HEK293 (cell line): ENCODE results near the gene CSNK1E.

Source experiments
- ATF2 ChIP-seq: fragments of 450-650 bp; formaldehyde crosslinking; IDR thresholded peaks from 2 replicates; pipeline ENCODE4 v1.5.1; 2016; ENCODE audit warnings: missing biosample characterization, missing genetic modification characterization, low read depth
- CTCF ChIP-seq: fragments of 450-650 bp; formaldehyde crosslinking; IDR thresholded peaks from 2 replicates; pipeline ENCODE4 v1.5.1; 2016; ENCODE audit warnings: missing biosample characterization, missing genetic modification characterization
- GLIS1 ChIP-seq: fragments of 450-650 bp; formaldehyde crosslinking; IDR thresholded peaks from 2 replicates; pipeline ENCODE4 v1.5.1; 2016; ENCODE audit warnings: missing biosample characterization, missing genetic modification characterization
- PRDM2 ChIP-seq: fragments of 450-650 bp; formaldehyde crosslinking; IDR thresholded peaks from 2 replicates; pipeline ENCODE4 v1.5.1; 2016; ENCODE audit warnings: missing biosample characterization, missing genetic modification characterization, borderline replicate concordance
- ZBTB8A ChIP-seq: fragments of 450-650 bp; formaldehyde crosslinking; IDR thresholded peaks from 2 replicates; pipeline ENCODE4 v1.5.1; 2016; ENCODE audit warnings: missing biosample characterization, missing genetic modification characterization
- ZNF133 ChIP-seq: fragments of 450-650 bp; formaldehyde crosslinking; IDR thresholded peaks from 2 replicates; pipeline ENCODE4 v1.5.1; 2016; ENCODE audit warnings: missing biosample characterization, missing genetic modification characterization
- ZNF175 ChIP-seq: fragments of 450-650 bp; formaldehyde crosslinking; IDR thresholded peaks from 2 replicates; pipeline ENCODE4 v1.5.1; 2016; ENCODE audit warnings: missing biosample characterization, missing genetic modification characterization
- ZNF311 ChIP-seq: fragments of 450-650 bp; formaldehyde crosslinking; IDR thresholded peaks from 2 replicates; pipeline ENCODE4 v1.5.1; 2017; ENCODE audit warnings: missing biosample characterization, missing genetic modification characterization, borderline replicate concordance
- ZNF354C ChIP-seq: fragments of 450-650 bp; formaldehyde crosslinking; IDR thresholded peaks from 2 replicates; pipeline ENCODE4 v1.5.1; 2016; ENCODE audit warnings: missing biosample characterization, missing genetic modification characterization, low read depth, borderline replicate concordance
- ZNF423 ChIP-seq: fragments of 450-650 bp; formaldehyde crosslinking; IDR thresholded peaks from 2 replicates; pipeline ENCODE4 v1.5.1; 2016; ENCODE audit warnings: missing biosample characterization, missing genetic modification characterization
- TF ChIP-seq, protein P1 (sequence below): fragments of 450-650 bp; formaldehyde crosslinking; IDR thresholded peaks from 2 replicates; pipeline ENCODE4 v1.5.1; 2016; ENCODE audit warnings: missing biosample characterization, missing genetic modification characterization

DNA sequence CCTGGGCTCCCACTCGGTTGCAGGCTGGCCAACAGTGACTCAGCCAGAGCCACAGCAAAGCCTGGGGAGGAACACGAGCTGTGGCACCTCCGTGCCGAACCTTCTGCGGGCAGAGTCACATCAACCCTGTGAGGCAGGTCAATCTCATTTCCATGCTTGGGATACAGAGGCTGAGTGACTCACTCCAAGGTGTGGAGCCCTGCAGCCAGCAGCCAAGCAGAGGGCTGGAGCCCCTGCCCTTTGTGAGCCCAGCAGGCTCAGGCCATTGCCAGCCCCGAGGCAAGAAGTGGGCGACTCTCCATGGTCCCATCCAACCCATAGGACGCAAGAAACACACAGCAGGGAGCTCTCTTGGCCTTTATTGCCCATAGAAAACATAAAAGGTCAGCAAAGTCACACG is 21.4 kb downstream of the CSNK1E start:
- no peak for TF ChIP-seq CTCF
- TF ChIP-seq ZNF423 (tag by site-specific recombination): no peak
- TF ChIP-seq ATF2 (tag by site-specific recombination): no peak
- TF ChIP-seq ZBTB8A (tag by site-specific recombination): no peak
- TF ChIP-seq ZNF133: no peak
- TF ChIP-seq, protein P1, sequence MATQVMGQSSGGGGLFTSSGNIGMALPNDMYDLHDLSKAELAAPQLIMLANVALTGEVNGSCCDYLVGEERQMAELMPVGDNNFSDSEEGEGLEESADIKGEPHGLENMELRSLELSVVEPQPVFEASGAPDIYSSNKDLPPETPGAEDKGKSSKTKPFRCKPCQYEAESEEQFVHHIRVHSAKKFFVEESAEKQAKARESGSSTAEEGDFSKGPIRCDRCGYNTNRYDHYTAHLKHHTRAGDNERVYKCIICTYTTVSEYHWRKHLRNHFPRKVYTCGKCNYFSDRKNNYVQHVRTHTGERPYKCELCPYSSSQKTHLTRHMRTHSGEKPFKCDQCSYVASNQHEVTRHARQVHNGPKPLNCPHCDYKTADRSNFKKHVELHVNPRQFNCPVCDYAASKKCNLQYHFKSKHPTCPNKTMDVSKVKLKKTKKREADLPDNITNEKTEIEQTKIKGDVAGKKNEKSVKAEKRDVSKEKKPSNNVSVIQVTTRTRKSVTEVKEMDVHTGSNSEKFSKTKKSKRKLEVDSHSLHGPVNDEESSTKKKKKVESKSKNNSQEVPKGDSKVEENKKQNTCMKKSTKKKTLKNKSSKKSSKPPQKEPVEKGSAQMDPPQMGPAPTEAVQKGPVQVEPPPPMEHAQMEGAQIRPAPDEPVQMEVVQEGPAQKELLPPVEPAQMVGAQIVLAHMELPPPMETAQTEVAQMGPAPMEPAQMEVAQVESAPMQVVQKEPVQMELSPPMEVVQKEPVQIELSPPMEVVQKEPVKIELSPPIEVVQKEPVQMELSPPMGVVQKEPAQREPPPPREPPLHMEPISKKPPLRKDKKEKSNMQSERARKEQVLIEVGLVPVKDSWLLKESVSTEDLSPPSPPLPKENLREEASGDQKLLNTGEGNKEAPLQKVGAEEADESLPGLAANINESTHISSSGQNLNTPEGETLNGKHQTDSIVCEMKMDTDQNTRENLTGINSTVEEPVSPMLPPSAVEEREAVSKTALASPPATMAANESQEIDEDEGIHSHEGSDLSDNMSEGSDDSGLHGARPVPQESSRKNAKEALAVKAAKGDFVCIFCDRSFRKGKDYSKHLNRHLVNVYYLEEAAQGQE (tag by site-specific recombination): no peak
- TF ChIP-seq GLIS1: no peak
- TF ChIP-seq PRDM2 (tag by site-specific recombination): no peak
- TF ChIP-seq ZNF354C (tag by site-specific recombination): no peak
- no peak for TF ChIP-seq ZNF175 (tag by site-specific recombination)
- no peak for TF ChIP-seq ZNF311 (tag by site-specific recombination)
